ENCODE results near the gene GSKIP.

Gene GSKIP

GRCh38 chr14:96422992-96423391, 59.7 kb downstream of the GSKIP start:
- no peak for DNase-seq

GRCh38 chr14:96423446-96424108, 60.3 kb downstream of the GSKIP start:
- DNase-seq: no peak

GRCh38 chr14:96424109-96424989, 61.0 kb downstream of the GSKIP start:
- peak; percentile 11 for DNase-seq

GRCh38 chr14:96434040-96434439, 70.7 kb downstream of the GSKIP start:
- DNase-seq: no peak
